ENCODE results near the gene GAS7.

DNA sequence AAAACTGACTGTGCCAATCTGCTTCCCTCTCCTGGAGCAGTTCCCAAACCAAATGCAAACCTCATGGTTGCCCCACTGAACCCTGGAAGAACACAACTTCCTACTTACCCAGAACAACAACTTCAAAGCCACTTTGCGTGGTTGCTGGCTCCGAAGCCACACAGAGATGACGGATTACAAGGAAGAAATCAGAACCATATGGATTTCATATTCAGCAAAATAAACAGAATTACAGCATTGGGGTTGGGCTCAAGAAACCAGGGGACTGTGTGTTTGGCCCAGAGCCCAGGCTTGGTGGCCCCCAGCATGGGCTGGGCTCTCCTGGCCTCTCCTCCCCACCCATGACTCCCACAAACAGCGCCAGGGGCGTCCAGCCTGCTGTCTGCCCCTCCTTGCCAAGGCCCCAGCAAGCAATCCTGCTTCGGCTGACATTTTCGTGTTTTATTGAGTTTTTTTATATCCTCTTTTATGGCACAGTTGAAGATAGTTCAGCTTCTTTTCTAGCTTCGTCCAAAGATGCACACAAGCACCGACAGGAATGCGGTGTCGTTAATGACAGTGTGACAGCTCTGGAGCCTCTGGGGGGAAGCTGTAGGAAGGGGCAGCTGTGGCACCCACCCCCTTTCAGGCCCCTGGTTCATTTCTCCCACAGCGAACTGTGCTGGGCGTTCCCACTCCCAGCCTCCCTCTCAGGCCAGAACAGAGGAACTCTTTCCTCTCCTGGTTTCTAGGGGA is 137.1 kb downstream of the GAS7 start:
- TF ChIP-seq EZH2 (IDR thresholded peaks at IDR 0.05; ENCODE audit: borderline replicate concordance, control insufficient read depth, low read depth, low read length) (no peak), ZNF207 (IDR thresholded peaks at IDR 0.05; ENCODE audit: borderline replicate concordance) (no peak), ESRRA (IDR thresholded peaks at IDR 0.05; ENCODE audit: low read length) (no peak), CHD1 (IDR thresholded peaks at IDR 0.05; ENCODE audit: low read depth, low read length) (no peak), SREBF2 (IDR thresholded peaks at IDR 0.05; ENCODE audit: low read length) (no peak), ZNF217 (IDR thresholded peaks at IDR 0.05) (no peak)
- TF ChIP-seq, protein P1, sequence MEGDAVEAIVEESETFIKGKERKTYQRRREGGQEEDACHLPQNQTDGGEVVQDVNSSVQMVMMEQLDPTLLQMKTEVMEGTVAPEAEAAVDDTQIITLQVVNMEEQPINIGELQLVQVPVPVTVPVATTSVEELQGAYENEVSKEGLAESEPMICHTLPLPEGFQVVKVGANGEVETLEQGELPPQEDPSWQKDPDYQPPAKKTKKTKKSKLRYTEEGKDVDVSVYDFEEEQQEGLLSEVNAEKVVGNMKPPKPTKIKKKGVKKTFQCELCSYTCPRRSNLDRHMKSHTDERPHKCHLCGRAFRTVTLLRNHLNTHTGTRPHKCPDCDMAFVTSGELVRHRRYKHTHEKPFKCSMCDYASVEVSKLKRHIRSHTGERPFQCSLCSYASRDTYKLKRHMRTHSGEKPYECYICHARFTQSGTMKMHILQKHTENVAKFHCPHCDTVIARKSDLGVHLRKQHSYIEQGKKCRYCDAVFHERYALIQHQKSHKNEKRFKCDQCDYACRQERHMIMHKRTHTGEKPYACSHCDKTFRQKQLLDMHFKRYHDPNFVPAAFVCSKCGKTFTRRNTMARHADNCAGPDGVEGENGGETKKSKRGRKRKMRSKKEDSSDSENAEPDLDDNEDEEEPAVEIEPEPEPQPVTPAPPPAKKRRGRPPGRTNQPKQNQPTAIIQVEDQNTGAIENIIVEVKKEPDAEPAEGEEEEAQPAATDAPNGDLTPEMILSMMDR (IDR thresholded peaks at IDR 0.05 in 2 of 3, conservative IDR thresholded peaks at IDR 0.05 in 1 of 3; ENCODE audit: control insufficient read depth in 2 of 3, extremely low read depth in 1 of 3, insufficient read depth in 1 of 3, low read depth in 3 of 3, low read length in 3 of 3): no peak
